Neuron (in vitro differentiated cells): ENCODE measurements around the gene FFAR3.

ENCODE experiments used
- H2AFZ ChIP-seq: one replicate; pipeline ENCODE4 v1.6.1; 2013; ENCODE audit warnings: low read depth, mild to moderate bottlenecking, inconsistent platforms, low read length, moderate library complexity
- H3K27me3 ChIP-seq: one replicate; pipeline ENCODE4 v1.6.1; 2013; ENCODE audit warnings: low read length; ENCODE audit not compliant: insufficient read depth
- H3K36me3 ChIP-seq: one replicate; pipeline ENCODE4 v1.6.1; 2013; ENCODE audit warnings: low read length; ENCODE audit not compliant: insufficient read depth
- H3K4me1 ChIP-seq: one replicate; pipeline ENCODE4 v1.6.1; 2013; ENCODE audit warnings: low read length; ENCODE audit not compliant: insufficient read depth
- H3K4me3 ChIP-seq: 2 replicates; pipeline ENCODE4 v1.5.1; 2013; ENCODE audit warnings: mild to moderate bottlenecking, low read length, moderate library complexity
- H3K9me3 ChIP-seq: one replicate; pipeline ENCODE4 v1.6.1; 2013; ENCODE audit warnings: low read length

Gene FFAR3

GRCh38 chr19:35318679-35319448 is 39.4 kb upstream of the FFAR3 start:
- no peaks in the 10 kb centered on the region for H3K9me3 ChIP-seq
- H3K4me1 ChIP-seq = peaks cover 5% of the 10 kb centered on the region
- H3K4me3 ChIP-seq = no peak overlapping the region
- no peaks in the 10 kb centered on the region for H3K36me3 ChIP-seq
- H3K27me3 ChIP-seq = no peaks in the 10 kb centered on the region
- no peak overlapping the region for H2AFZ ChIP-seq

- Histone ChIP-seq H3K9me3 (no peaks in the 10 kb centered on the region), H2AFZ (no peak overlapping the region), H3K4me1 (peaks cover 5% of the 10 kb centered on the region), H3K27me3 (no peaks in the 10 kb centered on the region), H3K36me3 (no peaks in the 10 kb centered on the region), H3K4me3 (no peak overlapping the region)
These were observed 38.1 kb upstream of the FFAR3 start for GRCh38 chr19:35320065-35320713.

GRCh38 chr19:35321291-35321690 is 37.0 kb upstream of the FFAR3 start:
- Histone ChIP-seq H2AFZ (no peak overlapping the region), H3K9me3 (no peaks in the 10 kb centered on the region), H3K36me3 (no peaks in the 10 kb centered on the region), H3K27me3 (no peaks in the 10 kb centered on the region), H3K4me3 (no peak overlapping the region), H3K4me1 (peaks cover 5% of the 10 kb centered on the region)

GRCh38 chr19:35322014-35322413 is 36.2 kb upstream of the FFAR3 start:
- Histone ChIP-seq H3K4me1 (peaks cover 5% of the 10 kb centered on the region), H2AFZ (no peak overlapping the region), H3K4me3 (no peak overlapping the region), H3K27me3 (no peaks in the 10 kb centered on the region), H3K9me3 (no peaks in the 10 kb centered on the region), H3K36me3 (no peaks in the 10 kb centered on the region)

GRCh38 chr19:35327642-35328041 is 30.6 kb upstream of the FFAR3 start:
- Histone ChIP-seq H3K9me3 (no peaks in the 10 kb centered on the region), H2AFZ (no peak overlapping the region), H3K27me3 (peaks cover 3% of the 10 kb centered on the region), H3K36me3 (no peaks in the 10 kb centered on the region), H3K4me3 (no peak overlapping the region), H3K4me1 (no peaks in the 10 kb centered on the region)

- no peak within 1 kb of the TSS for H3K4me3 ChIP-seq
- peaks cover 3% of the 10 kb centered on the region for H3K27me3 ChIP-seq
- no peak within 1 kb of the TSS for H2AFZ ChIP-seq
- no peaks in the 10 kb centered on the region for H3K4me1 ChIP-seq
- no peaks in the 10 kb centered on the region for H3K9me3 ChIP-seq
- no peaks in the 10 kb centered on the region for H3K36me3 ChIP-seq
These were observed 29.4 kb upstream of the FFAR3 start, which contains the start of gene CD22 for GRCh38 chr19:35328851-35329285. TSS of gene CD22 (plus strand) at chr19:35329187. CDS start at chr19:35332041, 2,854 bp downstream.

GRCh38 chr19:35329323-35329722 is 28.9 kb upstream of the FFAR3 start:
- Histone ChIP-seq H3K9me3 (no peaks in the 10 kb centered on the region), H3K27me3 (peaks cover 3% of the 10 kb centered on the region), H3K36me3 (no peaks in the 10 kb centered on the region), H3K4me3 (no peak overlapping the region), H2AFZ (no peak overlapping the region), H3K4me1 (no peaks in the 10 kb centered on the region)

- Histone ChIP-seq H3K36me3 (no peaks in the 10 kb centered on the region), H2AFZ (no peak overlapping the region), H3K9me3 (no peaks in the 10 kb centered on the region), H3K4me1 (no peaks in the 10 kb centered on the region), H3K4me3 (no peak overlapping the region), H3K27me3 (peaks cover 3% of the 10 kb centered on the region)
These were observed 27.8 kb upstream of the FFAR3 start for GRCh38 chr19:35330475-35330874.

GRCh38 chr19:35331551-35332214 is 26.6 kb upstream of the FFAR3 start:
- Histone ChIP-seq H3K9me3 (no peaks in the 10 kb centered on the region), H3K4me3 (no peak overlapping the region), H3K36me3 (no peaks in the 10 kb centered on the region), H2AFZ (no peak overlapping the region), H3K4me1 (no peaks in the 10 kb centered on the region), H3K27me3 (peaks cover 3% of the 10 kb centered on the region)

GRCh38 chr19:35332817-35333216 is 25.4 kb upstream of the FFAR3 start:
- Histone ChIP-seq H3K36me3 (no peaks in the 10 kb centered on the region), H3K4me3 (no peak overlapping the region), H3K9me3 (no peaks in the 10 kb centered on the region), H3K4me1 (no peaks in the 10 kb centered on the region), H2AFZ (no peak overlapping the region), H3K27me3 (peaks cover 3% of the 10 kb centered on the region)

GRCh38 chr19:35334144-35334753 is 24.0 kb upstream of the FFAR3 start:
- no peaks in the 10 kb centered on the region for H3K9me3 ChIP-seq
- peaks cover 3% of the 10 kb centered on the region for H3K27me3 ChIP-seq
- H3K36me3 ChIP-seq = no peaks in the 10 kb centered on the region
- no peak overlapping the region for H3K4me3 ChIP-seq
- H3K4me1 ChIP-seq = no peaks in the 10 kb centered on the region
- no peak overlapping the region for H2AFZ ChIP-seq

- H3K4me1 ChIP-seq = no peaks in the 10 kb centered on the region
- H3K4me3 ChIP-seq = no peak overlapping the region
These were observed 21.9 kb upstream of the FFAR3 start for GRCh38 chr19:35336166-35336955.

More at GRCh38 chr19:35336166-35336955, 21.9 kb upstream of the FFAR3 start:
- Histone ChIP-seq H3K36me3 (no peaks in the 10 kb centered on the region), H2AFZ (no peak overlapping the region), H3K27me3 (no peaks in the 10 kb centered on the region), H3K9me3 (no peaks in the 10 kb centered on the region)
